Smooth muscle cell (in vitro differentiated cells): ENCODE data around the gene BLOC1S5. TPM values are rescaled to one million over a fixed set of nuclear protein-coding genes. Genes with fewer than 3 reads are reported as not detected.

Experiments
- DNase-seq: peaks from one replicate; lab custom pipeline; 2025; ENCODE audit not compliant: unreplicated experiment; lab: John Stamatoyannopoulos, UW
- H2AFZ ChIP-seq: fragments of 200-600 bp; sonication (generic); 2 replicates; pipeline ENCODE4 v1.6.0; 2016; ENCODE audit warnings: antibody characterized with exemption, low read depth, mild to moderate bottlenecking
- H3F3A ChIP-seq: fragments of 200-600 bp; sonication (generic); 2 replicates; pipeline ENCODE4 v1.6.0; 2017; ENCODE audit warnings: antibody characterized with exemption, low read depth
- H3K27ac ChIP-seq: fragments of 200-600 bp; sonication (generic); 2 replicates; pipeline ENCODE4 v1.5.1; 2016; ENCODE audit warnings: low read depth, mild to moderate bottlenecking
- H3K27me3 ChIP-seq: fragments of 200-600 bp; sonication (generic); 2 replicates; pipeline ENCODE4 v1.6.1; 2016; ENCODE audit warnings: low read depth, mild to moderate bottlenecking
- H3K36me3 ChIP-seq: fragments of 200-600 bp; sonication (generic); 2 replicates; pipeline ENCODE4 v1.5.1; 2016; ENCODE audit warnings: low read depth
- H3K4me1 ChIP-seq: fragments of 200-600 bp; sonication (generic); 2 replicates; pipeline ENCODE4 v1.5.1; 2016; ENCODE audit warnings: low read depth
- H3K4me2 ChIP-seq: fragments of 200-600 bp; sonication (generic); 2 replicates; pipeline ENCODE4 v1.6.0; 2016; ENCODE audit warnings: mild to moderate bottlenecking
- H3K4me3 ChIP-seq: fragments of 200-600 bp; sonication (generic); 2 replicates; pipeline ENCODE4 v1.5.1; 2016; ENCODE audit warnings: mild to moderate bottlenecking
- H3K79me2 ChIP-seq: fragments of 200-600 bp; sonication (generic); 2 replicates; pipeline ENCODE4 v1.6.0; 2016; ENCODE audit warnings: low read depth, mild to moderate bottlenecking
- H3K9ac ChIP-seq: fragments of 200-600 bp; sonication (generic); 2 replicates; pipeline ENCODE4 v1.6.0; 2016; ENCODE audit warnings: low read depth
- H3K9me3 ChIP-seq: fragments of 200-600 bp; sonication (generic); replicated peaks from 2 replicates; pipeline ENCODE4 v1.5.1; 2016; ENCODE audit warnings: low read depth
- H4K20me1 ChIP-seq: fragments of 200-600 bp; sonication (generic); 2 replicates; pipeline ENCODE4 v1.6.0; 2016; ENCODE audit warnings: low read depth
- WGBS: methylation state at CpG from one replicate; pipeline ENCODE4 v1.1.7; 2016; ENCODE audit warnings: low lambda C conversion rate; 5-methylcytosine and 5-hydroxymethylcytosine counted together
- polyA plus RNA-seq: library from polyadenylated mRNA; unstranded; fragments of >200 nt; fragmentation: Nextera tagmentation; extraction: Ambion mirVana; gene quantifications from 2 replicates; pipeline ENCODE4 v1.2.1, GENCODE V29; 2016
- total RNA-seq: library from RNA; depleted of rRNA; stranded (reverse); fragments of >200 nt; gene quantifications from 2 replicates; pipeline ENCODE4 v1.2.3, GENCODE V29; 2014
- TF ChIP-seq, protein P1 (sequence below): fragments of 200-600 bp; sonication (generic); IDR thresholded peaks from 2 replicates; pipeline ENCODE4 v1.5.1; 2017; ENCODE audit warnings: borderline replicate concordance, mild to moderate bottlenecking, antibody characterized with exemption; ENCODE audit not compliant: insufficient read depth, poor library complexity, severe bottlenecking

Gene BLOC1S5
- total and polyA plus RNA-seq, 2 experiments from 2014 or later = 10.7 to 13.7 TPM

DNA sequence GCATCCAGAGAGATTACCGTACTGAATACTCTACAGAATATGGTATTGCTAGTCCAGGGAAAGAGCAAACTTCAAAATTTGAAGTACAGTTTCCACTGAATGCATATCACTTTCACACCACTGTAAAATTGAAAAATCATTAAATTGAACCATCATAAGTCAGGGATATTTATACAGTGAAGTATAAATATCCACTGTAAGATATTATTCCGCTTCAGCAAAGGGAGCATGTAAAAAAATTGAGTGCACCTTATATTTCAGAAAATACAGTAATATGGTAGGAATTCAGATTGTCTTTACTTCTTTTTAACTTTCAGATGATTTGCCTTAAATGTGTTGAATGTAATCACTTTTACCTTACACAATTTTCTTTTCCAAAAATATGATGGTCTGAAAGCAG is 92.7 kb downstream of the BLOC1S5 start:
- H3K9ac ChIP-seq = no peak overlapping the region
- TF ChIP-seq, protein P1, sequence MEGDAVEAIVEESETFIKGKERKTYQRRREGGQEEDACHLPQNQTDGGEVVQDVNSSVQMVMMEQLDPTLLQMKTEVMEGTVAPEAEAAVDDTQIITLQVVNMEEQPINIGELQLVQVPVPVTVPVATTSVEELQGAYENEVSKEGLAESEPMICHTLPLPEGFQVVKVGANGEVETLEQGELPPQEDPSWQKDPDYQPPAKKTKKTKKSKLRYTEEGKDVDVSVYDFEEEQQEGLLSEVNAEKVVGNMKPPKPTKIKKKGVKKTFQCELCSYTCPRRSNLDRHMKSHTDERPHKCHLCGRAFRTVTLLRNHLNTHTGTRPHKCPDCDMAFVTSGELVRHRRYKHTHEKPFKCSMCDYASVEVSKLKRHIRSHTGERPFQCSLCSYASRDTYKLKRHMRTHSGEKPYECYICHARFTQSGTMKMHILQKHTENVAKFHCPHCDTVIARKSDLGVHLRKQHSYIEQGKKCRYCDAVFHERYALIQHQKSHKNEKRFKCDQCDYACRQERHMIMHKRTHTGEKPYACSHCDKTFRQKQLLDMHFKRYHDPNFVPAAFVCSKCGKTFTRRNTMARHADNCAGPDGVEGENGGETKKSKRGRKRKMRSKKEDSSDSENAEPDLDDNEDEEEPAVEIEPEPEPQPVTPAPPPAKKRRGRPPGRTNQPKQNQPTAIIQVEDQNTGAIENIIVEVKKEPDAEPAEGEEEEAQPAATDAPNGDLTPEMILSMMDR = no peak
- whole genome bisulfite sequencing = 100% methylated on average over 2 of the region's 2 CpGs

DNA sequence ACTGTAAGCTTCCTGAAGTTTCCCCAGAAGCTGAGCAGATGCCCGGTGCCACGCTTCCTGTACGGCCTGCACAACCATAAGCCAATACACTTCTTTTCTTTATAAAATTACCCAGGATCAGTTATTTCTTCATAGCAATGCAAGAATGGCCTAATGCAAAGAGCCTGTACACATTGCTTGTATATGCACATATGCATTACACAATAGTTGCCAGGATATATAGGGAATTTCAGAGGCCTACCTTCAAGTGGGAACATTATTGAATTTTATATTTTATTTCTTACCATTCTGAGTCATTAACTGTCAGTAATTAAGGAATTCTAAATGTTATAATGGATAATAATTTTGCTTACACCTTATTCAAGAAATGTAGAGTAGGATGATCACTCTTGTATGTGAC is 93.6 kb downstream of the BLOC1S5 start:
- Histone ChIP-seq H3K4me2 (no peak overlapping the region), H3K4me1 (peaks cover 2% of the 10 kb centered on the region), H3K9me3 (no peaks in the 10 kb centered on the region), H3K9ac (no peak overlapping the region), H3K79me2 (no peaks in the 10 kb centered on the region), H3K4me3 (no peak overlapping the region), H3K27me3 (no peaks in the 10 kb centered on the region), H3F3A (no peaks in the 10 kb centered on the region), H4K20me1 (no peaks in the 10 kb centered on the region), H3K36me3 (no peaks in the 10 kb centered on the region), H3K27ac (no peak overlapping the region), H2AFZ (no peak overlapping the region)
- 100% methylated on average over 3 of the region's 3 CpGs for WGBS
- TF ChIP-seq, protein P1 = no peak
- no peak for DNase-seq

More for the DNA sequence above, 92.7 kb downstream of the BLOC1S5 start:
- Histone ChIP-seq H4K20me1 (no peaks in the 10 kb centered on the region), H3K36me3 (no peaks in the 10 kb centered on the region), H2AFZ (no peak overlapping the region), H3K4me2 (no peak overlapping the region), H3K79me2 (no peaks in the 10 kb centered on the region), H3K27me3 (no peaks in the 10 kb centered on the region), H3K4me1 (peaks cover 10% of the 10 kb centered on the region), H3K4me3 (no peak overlapping the region), H3F3A (no peaks in the 10 kb centered on the region), H3K9me3 (no peaks in the 10 kb centered on the region), H3K27ac (no peak overlapping the region)
- no peak for DNase-seq

Other genes with a start within 250 kb of the BLOC1S5 start
- gene TXNDC5, start 153.6 kb downstream of the BLOC1S5 start, total RNA-seq = 448 and 569 TPM in 2 replicates
- gene TXNDC5, start 153.6 kb downstream of the BLOC1S5 start, polyA plus RNA-seq = 368 and 576 TPM in 2 replicates
- gene EEF1E1, start 38.2 kb upstream of the BLOC1S5 start, total RNA-seq = 20.9 and 40.6 TPM in 2 replicates
- gene EEF1E1, start 38.2 kb upstream of the BLOC1S5 start, polyA plus RNA-seq = 40.3 and 45.5 TPM in 2 replicates